ENCODE results near the gene ELMOD1. TPM values are rescaled to one million over a fixed set of nuclear protein-coding genes. Genes with fewer than 3 reads are reported as not detected.

The ELMOD1 gene
- total RNA-seq, 4 donors from 2014 or later = not detected

GRCh38 chr11:107699371-107700285 lies 108.7 kb downstream of the ELMOD1 start:
- no peak for DNase-seq
- H3K27ac ChIP-seq = no peak overlapping the region
- no peak for TF ChIP-seq POLR2A (IDR thresholded peaks at IDR 0.05)
- TF ChIP-seq, protein P1, sequence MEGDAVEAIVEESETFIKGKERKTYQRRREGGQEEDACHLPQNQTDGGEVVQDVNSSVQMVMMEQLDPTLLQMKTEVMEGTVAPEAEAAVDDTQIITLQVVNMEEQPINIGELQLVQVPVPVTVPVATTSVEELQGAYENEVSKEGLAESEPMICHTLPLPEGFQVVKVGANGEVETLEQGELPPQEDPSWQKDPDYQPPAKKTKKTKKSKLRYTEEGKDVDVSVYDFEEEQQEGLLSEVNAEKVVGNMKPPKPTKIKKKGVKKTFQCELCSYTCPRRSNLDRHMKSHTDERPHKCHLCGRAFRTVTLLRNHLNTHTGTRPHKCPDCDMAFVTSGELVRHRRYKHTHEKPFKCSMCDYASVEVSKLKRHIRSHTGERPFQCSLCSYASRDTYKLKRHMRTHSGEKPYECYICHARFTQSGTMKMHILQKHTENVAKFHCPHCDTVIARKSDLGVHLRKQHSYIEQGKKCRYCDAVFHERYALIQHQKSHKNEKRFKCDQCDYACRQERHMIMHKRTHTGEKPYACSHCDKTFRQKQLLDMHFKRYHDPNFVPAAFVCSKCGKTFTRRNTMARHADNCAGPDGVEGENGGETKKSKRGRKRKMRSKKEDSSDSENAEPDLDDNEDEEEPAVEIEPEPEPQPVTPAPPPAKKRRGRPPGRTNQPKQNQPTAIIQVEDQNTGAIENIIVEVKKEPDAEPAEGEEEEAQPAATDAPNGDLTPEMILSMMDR (IDR thresholded peaks at IDR 0.05) = no peak
- H3K4me1 ChIP-seq = peaks cover 0 to under 1% (median 0%) of the 10 kb centered on the region in 3 donors
- no peaks in the 10 kb centered on the region for H3K9me3 ChIP-seq
- H3K27me3 ChIP-seq = peaks cover 0 to 10% (median 0%) of the 10 kb centered on the region in 4 donors
- no peak overlapping the region for H3K4me3 ChIP-seq
- WGBS, 2 donors = 76 to 81% methylated on average over 7 to 14 of the region's 15 CpGs
- H3K36me3 ChIP-seq = no peaks in the 10 kb centered on the region
- intact Hi-C loops (cut with DNase I) = no loop called here

- Histone ChIP-seq H3K4me1 (peaks cover 0 to 4% (median 0%) of the 10 kb centered on the region in 3 donors), H3K36me3 (no peaks in the 10 kb centered on the region), H3K27ac (no peak overlapping the region), H3K4me3 (no peak overlapping the region), H3K27me3 (peaks cover 0 to 10% (median 0%) of the 10 kb centered on the region in 4 donors), H3K9me3 (no peaks in the 10 kb centered on the region)
- 80 to 83% methylated on average over 7 of the region's 7 CpGs for WGBS, 2 donors
- DNase-seq = no peak
- intact Hi-C loops (cut with DNase I) = no loop called here
- TF ChIP-seq, protein P1 (IDR thresholded peaks at IDR 0.05) = no peak
- no peak for TF ChIP-seq POLR2A (IDR thresholded peaks at IDR 0.05)
These were observed 111.2 kb downstream of the ELMOD1 start for GRCh38 chr11:107702109-107702660.

- Histone ChIP-seq H3K4me1 (peaks cover 0 to 4% (median 0%) of the 10 kb centered on the region in 3 donors), H3K9me3 (no peaks in the 10 kb centered on the region), H3K27me3 (peaks cover 0 to 15% (median 0%) of the 10 kb centered on the region in 4 donors), H3K36me3 (no peaks in the 10 kb centered on the region), H3K4me3 (no peak overlapping the region), H3K27ac (no peak overlapping the region)
- intact Hi-C loops (cut with DNase I) = no loop called here
- no peak for TF ChIP-seq POLR2A (IDR thresholded peaks at IDR 0.05)
- 33 to 36% methylated on average over 2 of the region's 2 CpGs for WGBS, 2 donors
- no peak for DNase-seq
These were observed 111.8 kb downstream of the ELMOD1 start for GRCh38 chr11:107702723-107703122.

- H3K4me3 ChIP-seq = no peak overlapping the region
- intact Hi-C loops (cut with DNase I) = no loop called here
- WGBS, 2 donors = 61 to 67% methylated on average over 3 of the region's 3 CpGs
- H3K36me3 ChIP-seq = no peaks in the 10 kb centered on the region
- no peaks in the 10 kb centered on the region for H3K9me3 ChIP-seq
- H3K27ac ChIP-seq = no peak overlapping the region
- TF ChIP-seq POLR2A (IDR thresholded peaks at IDR 0.05) = no peak
- DNase-seq = no peak
- H3K27me3 ChIP-seq = peaks cover 0 to 14% (median 0%) of the 10 kb centered on the region in 4 donors
- peaks cover 0 to 4% (median 0%) of the 10 kb centered on the region in 3 donors for H3K4me1 ChIP-seq
These were observed 113.5 kb downstream of the ELMOD1 start for GRCh38 chr11:107704451-107704850.

- Histone ChIP-seq H3K36me3 (no peaks in the 10 kb centered on the region), H3K4me3 (no peak overlapping the region), H3K4me1 (peaks cover 0 to 4% (median 0%) of the 10 kb centered on the region in 3 donors), H3K27me3 (peaks cover 0 to 12% (median 0%) of the 10 kb centered on the region in 4 donors), H3K9me3 (no peaks in the 10 kb centered on the region), H3K27ac (no peak overlapping the region)
- intact Hi-C loops (cut with DNase I) = no loop called here
- no peak for DNase-seq
- no peak for TF ChIP-seq POLR2A (IDR thresholded peaks at IDR 0.05)
- TF ChIP-seq, protein P1 (IDR thresholded peaks at IDR 0.05) = no peak
- 31 to 40% methylated on average over 2 of the region's 2 CpGs for WGBS, 2 donors
These were observed 114.1 kb downstream of the ELMOD1 start for GRCh38 chr11:107705027-107705426.

GRCh38 chr11:107706531-107706930 lies 115.6 kb downstream of the ELMOD1 start:
- intact Hi-C loops (cut with DNase I) = no loop called here
- Histone ChIP-seq H3K36me3 (no peaks in the 10 kb centered on the region), H3K4me1 (peaks cover 0 to 4% (median 0%) of the 10 kb centered on the region in 3 donors), H3K4me3 (no peak overlapping the region), H3K27me3 (peaks cover 0 to 9% (median 0%) of the 10 kb centered on the region in 4 donors), H3K9me3 (no peaks in the 10 kb centered on the region), H3K27ac (no peak overlapping the region)
- no peak for DNase-seq
- WGBS, 2 donors = 31 to 32% methylated on average over 2 of the region's 2 CpGs
- no peak for TF ChIP-seq POLR2A (IDR thresholded peaks at IDR 0.05)
- TF ChIP-seq, protein P1 (IDR thresholded peaks at IDR 0.05) = no peak
